Lower leg skin (tissue), 3 donors: ENCODE data around the gene YPEL1.

Experiments
- POLR2A ChIP-seq, 2 donors: fragments of 450-650 bp; IDR thresholded peaks; one replicate each; pipeline ENCODE4 v1.6.1; 2016 to 2017; ENCODE audit warnings: antibody characterized with exemption in 2 of 2, mild to moderate bottlenecking in 1 of 2, moderate library complexity in 1 of 2
- TF ChIP-seq, protein P1 (sequence below), 3 donors: fragments of 450-650 bp; IDR thresholded peaks; one replicate each; pipeline ENCODE4 v1.5.1; 2016; ENCODE audit warnings: antibody characterized with exemption in 3 of 3, mild to moderate bottlenecking in 3 of 3, moderate library complexity in 2 of 3

DNA sequence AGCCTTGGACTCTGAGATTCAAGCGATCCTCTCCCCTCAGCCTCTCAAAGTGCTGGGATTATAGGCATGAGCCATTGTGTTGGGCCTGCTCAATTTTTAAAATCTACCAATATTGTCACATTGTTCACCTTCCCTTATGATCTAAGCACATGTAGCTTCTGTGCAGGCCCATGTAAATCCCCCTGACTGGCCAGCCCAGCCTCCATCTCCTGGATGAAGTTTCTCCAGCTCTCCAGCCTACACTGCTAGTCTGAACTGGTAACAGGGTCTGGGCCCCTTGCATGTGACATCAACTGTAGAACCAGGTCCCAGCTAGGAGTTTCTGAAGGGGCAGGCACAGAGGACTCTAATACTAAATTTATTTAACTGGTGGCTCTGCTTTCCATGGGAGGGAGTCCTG is 32.8 kb upstream of the YPEL1 start:
- TF ChIP-seq, protein P1, sequence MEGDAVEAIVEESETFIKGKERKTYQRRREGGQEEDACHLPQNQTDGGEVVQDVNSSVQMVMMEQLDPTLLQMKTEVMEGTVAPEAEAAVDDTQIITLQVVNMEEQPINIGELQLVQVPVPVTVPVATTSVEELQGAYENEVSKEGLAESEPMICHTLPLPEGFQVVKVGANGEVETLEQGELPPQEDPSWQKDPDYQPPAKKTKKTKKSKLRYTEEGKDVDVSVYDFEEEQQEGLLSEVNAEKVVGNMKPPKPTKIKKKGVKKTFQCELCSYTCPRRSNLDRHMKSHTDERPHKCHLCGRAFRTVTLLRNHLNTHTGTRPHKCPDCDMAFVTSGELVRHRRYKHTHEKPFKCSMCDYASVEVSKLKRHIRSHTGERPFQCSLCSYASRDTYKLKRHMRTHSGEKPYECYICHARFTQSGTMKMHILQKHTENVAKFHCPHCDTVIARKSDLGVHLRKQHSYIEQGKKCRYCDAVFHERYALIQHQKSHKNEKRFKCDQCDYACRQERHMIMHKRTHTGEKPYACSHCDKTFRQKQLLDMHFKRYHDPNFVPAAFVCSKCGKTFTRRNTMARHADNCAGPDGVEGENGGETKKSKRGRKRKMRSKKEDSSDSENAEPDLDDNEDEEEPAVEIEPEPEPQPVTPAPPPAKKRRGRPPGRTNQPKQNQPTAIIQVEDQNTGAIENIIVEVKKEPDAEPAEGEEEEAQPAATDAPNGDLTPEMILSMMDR (IDR thresholded peaks at IDR 0.05), result no peak
- TF ChIP-seq POLR2A (IDR thresholded peaks at IDR 0.05), result no peak
